Measurements from ENCODE around the gene KCNMB2.

GRCh38 chr3:178526291-178526690 lies 9.9 kb upstream of the KCNMB2 start:
- TF ChIP-seq CTCF (IDR thresholded peaks at IDR 0.05; ENCODE audit: insufficient read depth, low read length) (no peak), POLR2AphosphoS5 (IDR thresholded peaks at IDR 0.05; ENCODE audit: low read depth) (no peak), GABPA (IDR thresholded peaks at IDR 0.05; ENCODE audit: low read depth) (no peak), REST (IDR thresholded peaks at IDR 0.05; ENCODE audit: insufficient replicate concordance, low read depth) (no peak), SPI1 (IDR thresholded peaks at IDR 0.05; ENCODE audit: borderline replicate concordance, low read depth) (no peak)

Measured in HL-60 (cell line).